IMR-90 (cell line): ENCODE measurements around the gene SYT6.
"Not testable (repeated sequence)": the region's sequence is repeated elsewhere in the genome, so short reads cannot be mapped to it uniquely, and the experiment has no call there.

ENCODE experiments used
- MAZ ChIP-seq: IDR thresholded peaks from 2 replicates; pipeline ENCODE4 v1.6.1; 2012; ENCODE audit warnings: low read depth, mild to moderate bottlenecking, low read length, improper control_type of control experiment, moderate library complexity, borderline replicate concordance
- TF ChIP-seq, protein P1 (sequence below): conservative IDR thresholded peaks from 2 replicates; pipeline ENCODE4 v1.5.1; 2012; ENCODE audit warnings: mild to moderate bottlenecking, low read depth, low read length, improper control_type of control experiment

- TF ChIP-seq, protein P1, sequence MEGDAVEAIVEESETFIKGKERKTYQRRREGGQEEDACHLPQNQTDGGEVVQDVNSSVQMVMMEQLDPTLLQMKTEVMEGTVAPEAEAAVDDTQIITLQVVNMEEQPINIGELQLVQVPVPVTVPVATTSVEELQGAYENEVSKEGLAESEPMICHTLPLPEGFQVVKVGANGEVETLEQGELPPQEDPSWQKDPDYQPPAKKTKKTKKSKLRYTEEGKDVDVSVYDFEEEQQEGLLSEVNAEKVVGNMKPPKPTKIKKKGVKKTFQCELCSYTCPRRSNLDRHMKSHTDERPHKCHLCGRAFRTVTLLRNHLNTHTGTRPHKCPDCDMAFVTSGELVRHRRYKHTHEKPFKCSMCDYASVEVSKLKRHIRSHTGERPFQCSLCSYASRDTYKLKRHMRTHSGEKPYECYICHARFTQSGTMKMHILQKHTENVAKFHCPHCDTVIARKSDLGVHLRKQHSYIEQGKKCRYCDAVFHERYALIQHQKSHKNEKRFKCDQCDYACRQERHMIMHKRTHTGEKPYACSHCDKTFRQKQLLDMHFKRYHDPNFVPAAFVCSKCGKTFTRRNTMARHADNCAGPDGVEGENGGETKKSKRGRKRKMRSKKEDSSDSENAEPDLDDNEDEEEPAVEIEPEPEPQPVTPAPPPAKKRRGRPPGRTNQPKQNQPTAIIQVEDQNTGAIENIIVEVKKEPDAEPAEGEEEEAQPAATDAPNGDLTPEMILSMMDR: not testable (repeated sequence)
- TF ChIP-seq MAZ: not testable (repeated sequence)
Observed at GRCh38 chr1:114068684-114069083, 85.0 kb downstream of the SYT6 start.
